ENCODE data around the gene BIN2. TPM values are rescaled to one million over a fixed set of nuclear protein-coding genes. Genes with fewer than 3 reads are reported as not detected.

BIN2 gene
- total and polyA plus RNA-seq, 2 donors (not counting 1 experiment from before 2014, with no cell fraction given), result not detected

DNA sequence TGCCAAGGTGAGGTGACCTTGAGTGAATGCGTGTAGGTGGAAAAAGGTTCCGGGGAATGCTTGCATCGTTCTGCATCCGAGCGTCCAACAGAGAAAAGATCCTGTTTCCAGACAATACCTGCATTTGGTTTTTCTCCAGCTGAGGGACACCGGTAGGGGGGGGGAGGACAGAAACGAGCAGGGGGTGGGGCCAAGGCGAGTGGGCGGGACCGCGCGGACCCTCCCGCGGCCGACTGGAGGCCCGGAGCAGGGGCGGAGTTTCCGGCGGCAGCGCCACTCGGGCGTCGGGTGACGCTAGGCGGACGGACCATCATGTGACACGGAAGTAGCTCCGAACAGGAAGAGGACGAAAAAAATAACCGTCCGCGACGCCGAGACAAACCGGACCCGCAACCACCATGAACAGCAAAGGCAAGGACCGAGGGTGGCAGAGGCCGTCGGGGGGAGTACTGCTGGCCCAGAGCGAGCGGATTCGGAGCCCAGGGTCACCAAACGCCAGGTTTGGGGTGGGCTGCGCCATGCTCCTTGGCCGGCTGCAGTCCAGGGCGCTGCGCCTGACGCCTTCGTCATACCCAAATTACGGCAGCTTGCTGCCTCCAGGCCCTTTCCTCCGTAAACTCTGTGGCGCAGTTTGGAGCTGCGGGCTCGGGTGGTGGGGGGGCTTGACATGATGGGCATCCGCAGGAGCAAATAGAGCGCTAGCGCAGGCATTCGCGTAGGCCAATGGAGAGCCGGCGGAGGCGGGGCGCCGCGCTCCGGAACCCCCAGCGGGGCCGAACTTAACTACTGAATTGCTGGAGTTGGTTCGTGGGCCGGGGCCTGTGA is 85.3 kb downstream of the BIN2 start, which contains the start of gene DAZAP2:
TSS of gene DAZAP2 (plus strand) at position 317 of the 825 bp plus-strand sequence. CDS start at position 399, 82 bp downstream.
- DNase-seq (ENCODE audit: low read depth in 2 of 2), result peak; percentile 95
- peak within 1 kb of the TSS; percentile 90 for H3K4me2 ChIP-seq (ENCODE audit: extremely low read depth, insufficient read depth, low read length)
- peak within 1 kb of the TSS; percentile 100 for H3K9ac ChIP-seq (ENCODE audit: insufficient read depth, low read length)
- H3K36me3 ChIP-seq (ENCODE audit: control insufficient read depth, insufficient read depth, low read length), result peaks cover 10% of the 10 kb centered on the region
- H4K20me1 ChIP-seq (ENCODE audit: control insufficient read depth, extremely low read depth, insufficient read depth, low read length), result no peaks in the 10 kb centered on the region
- H3K79me2 ChIP-seq (ENCODE audit: control insufficient read depth, insufficient read depth, low read length), result peaks cover 15% of the 10 kb centered on the region
- H3K4me3 ChIP-seq (replicated peaks in 1 of 4; ENCODE audit: control extremely low read depth in 1 of 4, insufficient read depth in 1 of 4, low read depth in 3 of 4, low read length in 4 of 4), result peak within 1 kb of the TSS; percentile 91 to 100 (median 98)
- H3K4me1 ChIP-seq (ENCODE audit: control insufficient read depth, extremely low read depth, insufficient read depth, low read length), result peaks cover 11% of the 10 kb centered on the region
- H3K9me3 ChIP-seq (ENCODE audit: control insufficient read depth, insufficient read depth, low read depth, low read length), result no peaks in the 10 kb centered on the region
- H3K27me3 ChIP-seq (ENCODE audit: control insufficient read depth, insufficient read depth, low read length), result no peaks in the 10 kb centered on the region
- H3K27ac ChIP-seq (ENCODE audit: insufficient read depth, low read length), result peak within 1 kb of the TSS; percentile 100
- peak within 1 kb of the TSS; percentile 90 for H2AFZ ChIP-seq (ENCODE audit: low read length)
- TF ChIP-seq, protein P1, sequence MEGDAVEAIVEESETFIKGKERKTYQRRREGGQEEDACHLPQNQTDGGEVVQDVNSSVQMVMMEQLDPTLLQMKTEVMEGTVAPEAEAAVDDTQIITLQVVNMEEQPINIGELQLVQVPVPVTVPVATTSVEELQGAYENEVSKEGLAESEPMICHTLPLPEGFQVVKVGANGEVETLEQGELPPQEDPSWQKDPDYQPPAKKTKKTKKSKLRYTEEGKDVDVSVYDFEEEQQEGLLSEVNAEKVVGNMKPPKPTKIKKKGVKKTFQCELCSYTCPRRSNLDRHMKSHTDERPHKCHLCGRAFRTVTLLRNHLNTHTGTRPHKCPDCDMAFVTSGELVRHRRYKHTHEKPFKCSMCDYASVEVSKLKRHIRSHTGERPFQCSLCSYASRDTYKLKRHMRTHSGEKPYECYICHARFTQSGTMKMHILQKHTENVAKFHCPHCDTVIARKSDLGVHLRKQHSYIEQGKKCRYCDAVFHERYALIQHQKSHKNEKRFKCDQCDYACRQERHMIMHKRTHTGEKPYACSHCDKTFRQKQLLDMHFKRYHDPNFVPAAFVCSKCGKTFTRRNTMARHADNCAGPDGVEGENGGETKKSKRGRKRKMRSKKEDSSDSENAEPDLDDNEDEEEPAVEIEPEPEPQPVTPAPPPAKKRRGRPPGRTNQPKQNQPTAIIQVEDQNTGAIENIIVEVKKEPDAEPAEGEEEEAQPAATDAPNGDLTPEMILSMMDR (conservative IDR thresholded peaks at IDR 0.05 in 1 of 2, IDR thresholded peaks at IDR 0.05 in 1 of 2; ENCODE audit: low read depth in 1 of 2, low read length in 2 of 2), result peak in 1 of 2 donors; percentile 31
- TF ChIP-seq EZH2 (IDR thresholded peaks at IDR 0.05; ENCODE audit: low read length, missing control alignments), result no peak

DNA sequence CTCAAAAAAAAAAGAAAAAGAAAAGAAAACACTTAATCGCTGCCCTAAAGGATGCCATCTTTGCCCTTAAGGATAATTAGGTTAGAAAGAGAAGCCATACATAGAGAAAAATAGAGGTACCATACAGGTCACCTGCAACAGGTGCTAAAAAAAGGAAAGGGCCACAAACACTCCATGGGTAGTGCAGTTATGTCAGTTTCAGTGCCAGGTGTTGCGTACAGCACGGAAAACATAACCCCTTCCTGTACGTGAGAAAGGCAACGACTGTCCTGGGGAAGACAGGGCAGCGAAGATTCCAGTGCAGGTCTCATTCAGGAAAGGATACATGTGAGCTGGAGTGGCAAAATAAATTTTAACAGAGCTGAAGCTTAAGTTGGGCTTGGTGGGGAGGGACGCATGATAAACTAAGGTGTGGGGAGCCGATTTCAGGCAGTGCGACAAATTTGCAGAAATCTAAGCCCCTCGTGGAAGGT is 85.9 kb downstream of the BIN2 start:
- H3K27me3 ChIP-seq (ENCODE audit: control insufficient read depth, insufficient read depth, low read length), result no peaks in the 10 kb centered on the region
- peak overlapping the region; percentile 73 for H3K4me2 ChIP-seq (ENCODE audit: extremely low read depth, insufficient read depth, low read length)

DNA sequence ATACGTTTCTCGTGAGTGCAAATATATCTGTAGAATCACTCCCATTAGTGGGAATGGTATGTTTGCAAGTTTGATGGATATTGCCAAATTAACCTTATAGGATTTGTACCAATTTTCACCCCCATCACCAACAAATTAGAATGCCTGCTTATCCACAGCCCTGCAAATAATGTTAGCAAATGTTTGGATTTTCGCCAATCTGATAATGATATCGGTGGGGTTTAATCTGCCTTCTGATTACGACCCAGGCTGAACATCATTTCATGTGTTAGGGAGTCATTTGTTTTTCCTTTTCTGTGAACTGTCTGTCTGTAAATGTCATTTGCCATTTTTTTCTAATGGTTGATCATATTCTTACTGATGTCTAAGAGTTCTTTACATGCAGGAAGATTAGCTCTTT is 89.4 kb downstream of the BIN2 start:
- no peak for DNase-seq (ENCODE audit: low read depth in 2 of 2)
- Histone ChIP-seq H3K9me3 (ENCODE audit: control insufficient read depth, insufficient read depth, low read depth, low read length) (no peaks in the 10 kb centered on the region), H3K27me3 (ENCODE audit: control insufficient read depth, insufficient read depth, low read length) (no peaks in the 10 kb centered on the region)

More for the DNA sequence above, 85.9 kb downstream of the BIN2 start:
- peaks cover 10% of the 10 kb centered on the region for H3K36me3 ChIP-seq (ENCODE audit: control insufficient read depth, insufficient read depth, low read length)
- H3K9ac ChIP-seq (ENCODE audit: insufficient read depth, low read length), result no peak overlapping the region
- H2AFZ ChIP-seq (ENCODE audit: low read length), result peak overlapping the region; percentile 90
- no peaks in the 10 kb centered on the region for H3K9me3 ChIP-seq (ENCODE audit: control insufficient read depth, insufficient read depth, low read depth, low read length)
- no peak for DNase-seq (ENCODE audit: low read depth in 2 of 2)
- H3K4me1 ChIP-seq (ENCODE audit: control insufficient read depth, extremely low read depth, insufficient read depth, low read length), result peaks cover 11% of the 10 kb centered on the region
- no peaks in the 10 kb centered on the region for H4K20me1 ChIP-seq (ENCODE audit: control insufficient read depth, extremely low read depth, insufficient read depth, low read length)
- TF ChIP-seq EZH2 (IDR thresholded peaks at IDR 0.05; ENCODE audit: low read length, missing control alignments), result no peak
- TF ChIP-seq, protein P1 (conservative IDR thresholded peaks at IDR 0.05 in 1 of 2, IDR thresholded peaks at IDR 0.05 in 1 of 2; ENCODE audit: low read depth in 1 of 2, low read length in 2 of 2), result no peak
- peak overlapping the region; percentile 56 to 99 (median 94) for H3K4me3 ChIP-seq (replicated peaks in 1 of 4; ENCODE audit: control extremely low read depth in 1 of 4, insufficient read depth in 1 of 4, low read depth in 3 of 4, low read length in 4 of 4)
- peaks cover 15% of the 10 kb centered on the region for H3K79me2 ChIP-seq (ENCODE audit: control insufficient read depth, insufficient read depth, low read length)
- H3K27ac ChIP-seq (ENCODE audit: insufficient read depth, low read length), result peak overlapping the region; percentile 40

More for the DNA sequence above, 89.4 kb downstream of the BIN2 start:
- Histone ChIP-seq H3K4me1 (ENCODE audit: control insufficient read depth, extremely low read depth, insufficient read depth, low read length) (no peaks in the 10 kb centered on the region), H3K4me3 (replicated peaks in 1 of 4; ENCODE audit: control extremely low read depth in 1 of 4, insufficient read depth in 1 of 4, low read depth in 3 of 4, low read length in 4 of 4) (no peak overlapping the region), H3K36me3 (ENCODE audit: control insufficient read depth, insufficient read depth, low read length) (no peaks in the 10 kb centered on the region), H3K4me2 (ENCODE audit: extremely low read depth, insufficient read depth, low read length) (no peak overlapping the region), H3K9ac (ENCODE audit: insufficient read depth, low read length) (no peak overlapping the region), H3K27ac (ENCODE audit: insufficient read depth, low read length) (no peak overlapping the region), H3K79me2 (ENCODE audit: control insufficient read depth, insufficient read depth, low read length) (peaks cover 2% of the 10 kb centered on the region), H2AFZ (ENCODE audit: low read length) (no peak overlapping the region), H4K20me1 (ENCODE audit: control insufficient read depth, extremely low read depth, insufficient read depth, low read length) (no peaks in the 10 kb centered on the region)
- TF ChIP-seq, protein P1 (conservative IDR thresholded peaks at IDR 0.05 in 1 of 2, IDR thresholded peaks at IDR 0.05 in 1 of 2; ENCODE audit: low read depth in 1 of 2, low read length in 2 of 2), result no peak
- no peak for TF ChIP-seq EZH2 (IDR thresholded peaks at IDR 0.05; ENCODE audit: low read length, missing control alignments)
